Bronchial epithelial cell (primary cell): Measurements from ENCODE around the gene SLC4A9. TPM values are rescaled to one million over a fixed set of nuclear protein-coding genes. Genes with fewer than 3 reads are reported as not detected.
"Not testable (repeated sequence)": the region's sequence is repeated elsewhere in the genome, so short reads cannot be mapped to it uniquely, and the experiment has no call there.

Experiments used
- DNase-seq: peaks from one replicate; pipeline ENCODE4 v3.0.0-alpha.2; 2010; ENCODE audit warnings: low read depth
- FAIRE-seq: peaks from 2 replicates; lab custom pipeline; 2011; peaks lifted over from hg19 to GRCh38; lab: Jason Lieb, UNC
- H3K27me3 ChIP-seq: 2 replicates; pipeline ENCODE4 v1.5.1; 2011; ENCODE audit warnings: low read length; ENCODE audit not compliant: control insufficient read depth, insufficient read depth
- H3K36me3 ChIP-seq: 2 replicates; pipeline ENCODE4 v1.5.1; 2011; ENCODE audit warnings: low read length; ENCODE audit not compliant: control insufficient read depth, insufficient read depth
- H3K4me3 ChIP-seq: 2 replicates; pipeline ENCODE4 v1.5.1; 2011; ENCODE audit warnings: mild to moderate bottlenecking, low read depth, low read length, control low read depth
- CTCF ChIP-seq: IDR thresholded peaks from 2 replicates; pipeline ENCODE4 v1.5.1; 2011; ENCODE audit warnings: mild to moderate bottlenecking, moderate library complexity, low read length, control low read depth, inconsistent platforms; ENCODE audit not compliant: insufficient read depth, severe bottlenecking
- total RNA-seq: library from RNA; depleted of rRNA; stranded (reverse); fragments of >200 nt; gene quantifications from 2 replicates; pipeline ENCODE4 v1.2.1, GENCODE V29; 2014

SLC4A9 gene
- total RNA-seq, 1 donor from 2014 or later = not detected

- Histone ChIP-seq H3K27me3 (no peaks in the 10 kb centered on the region), H3K36me3 (peaks cover 55% of the 10 kb centered on the region), H3K4me3 (no peak overlapping the region)
- FAIRE-seq (no peak), DNase-seq (no peak)
- TF ChIP-seq CTCF = no peak
Measured at GRCh38 chr5:140339636-140340035, 20.4 kb upstream of the SLC4A9 start.

GRCh38 chr5:140340605-140341121 lies 19.3 kb upstream of the SLC4A9 start:
- Histone ChIP-seq H3K27me3 (no peaks in the 10 kb centered on the region), H3K4me3 (no peak overlapping the region), H3K36me3 (peaks cover 54% of the 10 kb centered on the region)
- no peak for TF ChIP-seq CTCF
- no peak for FAIRE-seq
- no peak for DNase-seq

GRCh38 chr5:140341591-140341990 lies 18.4 kb upstream of the SLC4A9 start:
- no peak overlapping the region for H3K4me3 ChIP-seq
- H3K36me3 ChIP-seq = peaks cover 45% of the 10 kb centered on the region
- H3K27me3 ChIP-seq = no peaks in the 10 kb centered on the region
- DNase-seq (no peak), FAIRE-seq (no peak)
- TF ChIP-seq CTCF = no peak

GRCh38 chr5:140342287-140342686 lies 17.7 kb upstream of the SLC4A9 start:
- FAIRE-seq = no peak
- TF ChIP-seq CTCF = no peak
- H3K27me3 ChIP-seq = no peaks in the 10 kb centered on the region
- H3K36me3 ChIP-seq = peaks cover 42% of the 10 kb centered on the region
- no peak for DNase-seq
- no peak overlapping the region for H3K4me3 ChIP-seq

GRCh38 chr5:140342896-140343295 lies 17.1 kb upstream of the SLC4A9 start:
- H3K36me3 ChIP-seq = peaks cover 36% of the 10 kb centered on the region
- no peak for DNase-seq
- TF ChIP-seq CTCF = no peak
- no peaks in the 10 kb centered on the region for H3K27me3 ChIP-seq
- no peak overlapping the region for H3K4me3 ChIP-seq
- FAIRE-seq = no peak

GRCh38 chr5:140343849-140344248 lies 16.1 kb upstream of the SLC4A9 start:
- not testable (repeated sequence) for FAIRE-seq, H3K27me3 ChIP-seq, DNase-seq, H3K4me3 ChIP-seq
- peaks cover 33% of the 10 kb centered on the region for H3K36me3 ChIP-seq
